HCT116 (cell line): Measurements from ENCODE around the gene SNRNP25. TPM values are rescaled to one million over a fixed set of nuclear protein-coding genes. Genes with fewer than 3 reads are reported as not detected.

ENCODE experiments used
- ATAC-seq: fragments of 200-7000 bp; cut with Tn5 transposase; 2 replicates; pipeline ENCODE4 v1.9.1; 2020; ENCODE audit warnings: mild to moderate bottlenecking, moderate library complexity
- BruUV-seq: library from RNA; stranded (reverse); fragments of 400-500 nt; replicated peaks from 2 replicates; lab custom pipeline; 2021; lab: Mats Ljungman, UMichigan
- CTCF ChIA-PET: fragments of 300-600 bp; sonication (Branson Sonifier 250); formaldehyde crosslinking; loops from one replicate; lab custom pipeline; 2021; ENCODE audit warnings: antibody characterized with exemption; lab: Charles Lee
- POLR2A ChIA-PET: fragments of 300-600, 350-600 bp; sonication (Branson Sonifier 250); formaldehyde crosslinking; loops from one replicate; lab custom pipeline; 2021; ENCODE audit warnings: antibody characterized with exemption; lab: Charles Lee
- RAD21 ChIA-PET, 2 experiments: fragments of 300-600 bp; sonication (Branson Sonifier 250); formaldehyde crosslinking; loops; one replicate each; lab custom pipeline; 2023; ENCODE audit warnings: low total read pairs in 2 of 2; ENCODE audit not compliant: uncharacterized antibody in 2 of 2, unreplicated experiment in 2 of 2, low non-redundant PET in 1 of 2; lab: Charles Lee
- DNase-seq: peaks from one replicate; pipeline ENCODE4 v3.0.0-alpha.2; 2010; ENCODE audit warnings: low read depth, low spot score
- H2AFZ ChIP-seq: fragments of 200-600 bp; shearing (Covaris generic), sonication (generic); 2 replicates; pipeline ENCODE4 v1.6.1; 2017; ENCODE audit warnings: low read depth, mixed run types, mixed read lengths, antibody characterized with exemption, low read length; ENCODE audit not compliant: poor library complexity, severe bottlenecking
- H3K27ac ChIP-seq: 2 replicates; pipeline ENCODE4 v1.5.1; 2012; ENCODE audit warnings: low read depth, low read length
- H3K27me3 ChIP-seq: fragments of 200-600 bp; sonication (generic); 2 replicates; pipeline ENCODE4 v1.6.1; 2016; ENCODE audit warnings: mixed run types, low read length, mixed read lengths; ENCODE audit not compliant: insufficient read depth
- H3K36me3 ChIP-seq, 2 experiments: fragments of 200-500 bp in 1 of 2; fragments of 200-600 bp in 1 of 2; sonication (Bioruptor generic) in 1 of 2; sonication (generic) in 1 of 2; 2 replicates each; pipeline versions ENCODE4 v1.5.1 to v1.6.1; 2014 to 2016; ENCODE audit warnings: low read length in 2 of 2, inconsistent platforms in 1 of 2, mixed read lengths in 1 of 2, mixed run types in 1 of 2; ENCODE audit not compliant: insufficient read depth in 2 of 2, control insufficient read depth in 1 of 2
- H3K4me1 ChIP-seq, 2 experiments: fragments of 200-600 bp in 1 of 2; sonication (generic) in 1 of 2; 2 replicates each; pipeline versions ENCODE4 v1.5.1 to v1.6.1; 2012 to 2017; ENCODE audit warnings: low read length in 2 of 2, inconsistent platforms in 1 of 2, mild to moderate bottlenecking in 1 of 2, mixed read lengths in 1 of 2, mixed run types in 1 of 2, moderate library complexity in 1 of 2; ENCODE audit not compliant: insufficient read depth in 2 of 2, control insufficient read depth in 1 of 2
- H3K4me2 ChIP-seq: fragments of 200-600 bp; sonication (generic); 2 replicates; pipeline ENCODE4 v1.6.1; 2017; ENCODE audit warnings: mixed run types, low read length, mixed read lengths
- H3K4me3 ChIP-seq, 2 experiments: fragments of 200-600 bp in 1 of 2; sonication (generic) in 1 of 2; replicated peaks in 1 of 2; 2 replicates each; pipeline ENCODE4 v1.5.1; 2011 to 2016; ENCODE audit warnings: low read length in 2 of 2, control low read depth in 1 of 2, low read depth in 1 of 2, mild to moderate bottlenecking in 1 of 2, mixed read lengths in 1 of 2, mixed run types in 1 of 2
- H3K79me2 ChIP-seq: fragments of 200-600 bp; sonication (generic); 2 replicates; pipeline ENCODE4 v1.6.1; 2017; ENCODE audit warnings: mild to moderate bottlenecking, mixed run types, low read length, moderate library complexity, mixed read lengths; ENCODE audit not compliant: insufficient read depth
- H3K9ac ChIP-seq: fragments of 200-600 bp; sonication (generic); 2 replicates; pipeline ENCODE4 v1.6.1; 2016; ENCODE audit warnings: low read length, mixed read lengths
- H3K9me2 ChIP-seq: fragments of 200-600 bp; sonication (generic), shearing (Covaris generic); 2 replicates; pipeline ENCODE4 v1.6.1; 2017; ENCODE audit warnings: mixed run types, mild to moderate bottlenecking, moderate library complexity; ENCODE audit not compliant: insufficient read depth
- H3K9me3 ChIP-seq, 2 experiments: fragments of 200-500 bp in 1 of 2; fragments of 200-600 bp in 1 of 2; sonication (Bioruptor generic) in 1 of 2; sonication (generic) in 1 of 2; 2 replicates each; pipeline ENCODE4 v1.6.1; 2014 to 2017; ENCODE audit warnings: low read length in 2 of 2, mixed read lengths in 2 of 2, inconsistent platforms in 1 of 2, low read depth in 1 of 2, mild to moderate bottlenecking in 1 of 2, mixed run types in 1 of 2, moderate library complexity in 1 of 2; ENCODE audit not compliant: control insufficient read depth in 1 of 2, insufficient read depth in 1 of 2
- H4K20me1 ChIP-seq: fragments of 200-600 bp; sonication (generic), shearing (Covaris generic); 2 replicates; pipeline ENCODE4 v1.6.1; 2017; ENCODE audit warnings: mixed run types, mild to moderate bottlenecking, moderate library complexity; ENCODE audit not compliant: insufficient read depth
- ATF3 ChIP-seq: IDR thresholded peaks from 2 replicates; pipeline ENCODE4 v1.6.1; 2012
- CBX3 ChIP-seq: IDR thresholded peaks from 2 replicates; pipeline ENCODE4 v1.6.1; 2012; ENCODE audit warnings: low read depth
- CEBPB ChIP-seq: IDR thresholded peaks from 2 replicates; pipeline ENCODE4 v1.6.1; 2012; ENCODE audit warnings: low read depth
- CTCF ChIP-seq, 3 experiments: fragments of 200-600 bp in 1 of 3; sonication (generic) in 1 of 3; IDR thresholded peaks in 2 of 3; conservative IDR thresholded peaks in 1 of 3; 2 replicates each; pipeline ENCODE4 v1.5.1; 2012 to 2017; ENCODE audit warnings: low read depth in 2 of 3, low read length in 2 of 3, antibody characterized with exemption in 1 of 3, borderline replicate concordance in 1 of 3, control low read depth in 1 of 3, mild to moderate bottlenecking in 1 of 3, mixed read lengths in 1 of 3, mixed run types in 1 of 3, moderate library complexity in 1 of 3; ENCODE audit not compliant: insufficient read depth in 1 of 3
- EGR1 ChIP-seq: IDR thresholded peaks from 2 replicates; pipeline ENCODE4 v1.6.1; 2012; ENCODE audit warnings: low read depth
- ELF1 ChIP-seq: IDR thresholded peaks from 2 replicates; pipeline ENCODE4 v1.6.1; 2012; ENCODE audit warnings: low read depth, borderline replicate concordance
- EZH2 ChIP-seq: fragments of 200-600 bp; sonication (generic); IDR thresholded peaks from 2 replicates; pipeline ENCODE4 v1.6.1; 2017; ENCODE audit warnings: antibody characterized with exemption, mixed run types
- EZH2phosphoT487 ChIP-seq: fragments of 200-600 bp; IDR thresholded peaks from 2 replicates; pipeline ENCODE4 v1.6.1; 2018; ENCODE audit warnings: antibody characterized with exemption, borderline replicate concordance
- FOSL1 ChIP-seq: IDR thresholded peaks from 2 replicates; pipeline ENCODE4 v1.6.1; 2012; ENCODE audit warnings: low read depth
- MAX ChIP-seq: IDR thresholded peaks from 2 replicates; pipeline ENCODE4 v1.6.1; 2012
- POLR2A ChIP-seq: IDR thresholded peaks from 2 replicates; pipeline ENCODE4 v1.7.0; 2011; ENCODE audit warnings: borderline replicate concordance; ENCODE audit not compliant: insufficient read depth, insufficient read length; ENCODE audit errors: extremely low read depth
- POLR2AphosphoS5 ChIP-seq: IDR thresholded peaks from 2 replicates; pipeline ENCODE4 v1.6.1; 2011; ENCODE audit warnings: mild to moderate bottlenecking, low read depth, low read length, moderate library complexity
- REST ChIP-seq: IDR thresholded peaks from 2 replicates; pipeline ENCODE4 v1.6.1; 2012; ENCODE audit warnings: low read depth
- SIN3A ChIP-seq: IDR thresholded peaks from 2 replicates; pipeline ENCODE4 v1.6.1; 2012; ENCODE audit warnings: low read depth
- SP1 ChIP-seq: IDR thresholded peaks from 2 replicates; pipeline ENCODE4 v1.6.1; 2012; ENCODE audit warnings: low read depth
- TCF7L2 ChIP-seq: IDR thresholded peaks from 2 replicates; pipeline ENCODE4 v1.7.0; 2011; ENCODE audit warnings: borderline replicate concordance, inconsistent platforms; ENCODE audit not compliant: insufficient read depth, insufficient read length; ENCODE audit errors: extremely low read depth
- YY1 ChIP-seq: IDR thresholded peaks from 2 replicates; pipeline ENCODE4 v1.6.1; 2011; ENCODE audit warnings: low read length, low read depth, moderate library complexity, mild to moderate bottlenecking; ENCODE audit not compliant: insufficient replicate concordance; ENCODE audit errors: extremely low read depth
- ZBTB33 ChIP-seq: IDR thresholded peaks from 2 replicates; pipeline ENCODE4 v1.6.1; 2011; ENCODE audit warnings: mild to moderate bottlenecking, low read length, moderate library complexity; ENCODE audit not compliant: insufficient replicate concordance; ENCODE audit errors: extremely low read depth
- ZFX ChIP-seq: fragments of 450-650 bp; IDR thresholded peaks from 2 replicates; pipeline ENCODE4 v1.6.1; 2017
- ZNF274 ChIP-seq: fragments of 200-500 bp; sonication (Bioruptor generic); IDR thresholded peaks from 2 replicates; pipeline ENCODE4 v1.6.1; 2014; ENCODE audit warnings: mild to moderate bottlenecking, low read depth, low read length, inconsistent platforms
- intact Hi-C: fragments of 100-400 bp; cut with micrococcal nuclease; formaldehyde crosslinking; loops from 2 replicates; pipeline ENCODE4 v1.10.0; 2022
- total RNA-seq: library from RNA; stranded (reverse); gene quantifications from one replicate; pipeline ENCODE4 v1.2.1, GENCODE V29; 2021; ENCODE audit not compliant: unreplicated experiment

Gene SNRNP25
- total RNA-seq, 1 experiment from 2014 or later = 24.5 TPM

- Histone ChIP-seq H3K9me3 (no peaks in the 10 kb centered on the region), H3K27ac (no peak overlapping the region)
- POLR2A ChIA-PET = no interaction called here
Observed at GRCh38 chr16:33877-34647, 19.6 kb upstream of the SNRNP25 start.

More at GRCh38 chr16:33877-34647, 19.6 kb upstream of the SNRNP25 start:
- BruUV-seq = no TSS peak
- Histone ChIP-seq H2AFZ (no peak overlapping the region), H4K20me1 (no peaks in the 10 kb centered on the region), H3K4me3 (no peak overlapping the region), H3K4me1 (peaks cover 0 to 3% of the 10 kb centered on the region in 2 experiments; a peak in 1 of 4 replicates), H3K36me3 (no peaks in the 10 kb centered on the region), H3K9me2 (no peaks in the 10 kb centered on the region), H3K9ac (no peak overlapping the region), H3K27me3 (no peaks in the 10 kb centered on the region), H3K4me2 (no peak overlapping the region), H3K79me2 (no peaks in the 10 kb centered on the region)
- CTCF ChIA-PET = no interaction called here
- TF ChIP-seq FOSL1 (no peak), ATF3 (no peak), EZH2 (no peak), CBX3 (no peak), SIN3A (no peak), CEBPB (no peak), REST (no peak), EZH2phosphoT487 (no peak), ELF1 (no peak), POLR2AphosphoS5 (no peak), ZBTB33 (no peak), SP1 (no peak), ZNF274 (no peak), EGR1 (no peak), TCF7L2 (no peak), MAX (no peak), YY1 (no peak), POLR2A (no peak), CTCF (IDR thresholded peaks at IDR 0.05 in 2 of 3, conservative IDR thresholded peaks at IDR 0.05 in 1 of 3; ENCODE audit: borderline replicate concordance in 1 of 3, insufficient read depth in 1 of 3, low read depth in 2 of 3, low read length in 2 of 3) (no peak), ZFX (no peak)
- RAD21 ChIA-PET = no interaction called here
- intact Hi-C loops = no loop called here
- DNase-seq = no peak
- ATAC-seq = no peak
